Stimulated activated CD8-positive, alpha-beta memory T cell treated with anti-CD3 and anti-CD28 coated beads, Interleukin-7, amount 100 ng/mL, for 1 hour (primary cell): ENCODE results near the gene SLC23A1.

Source experiments
- DNase-seq, 2 donors: peaks; one replicate each; pipeline ENCODE4 v3.0.0-alpha.2; 2020; ENCODE audit warnings: low read depth in 2 of 2

The SLC23A1 gene

GRCh38 chr5:139407517-139407916, 24.4 kb upstream of the SLC23A1 start:
- no peak for DNase-seq

GRCh38 chr5:139406963-139407362, 23.9 kb upstream of the SLC23A1 start:
- DNase-seq = no peak

GRCh38 chr5:139404484-139404840, 21.4 kb upstream of the SLC23A1 start:
- no peak for DNase-seq

GRCh38 chr5:139403787-139404483, 20.8 kb upstream of the SLC23A1 start, which contains the start of gene SPATA24:
SPATA24 (minus strand) TSS chr5:139404089; CDS start chr5:139404060, 29 bp downstream.
- DNase-seq = peak; percentile 89 to 96

- no peak for DNase-seq
These were observed 20.3 kb upstream of the SLC23A1 start for GRCh38 chr5:139403418-139403786.

- no peak for DNase-seq
These were observed 19.6 kb upstream of the SLC23A1 start for GRCh38 chr5:139402561-139403158.

- no peak for DNase-seq
These were observed 18.4 kb upstream of the SLC23A1 start for GRCh38 chr5:139401546-139401945.

GRCh38 chr5:139399501-139400121, 16.5 kb upstream of the SLC23A1 start:
- DNase-seq = no peak

- DNase-seq = no peak
These were observed 14.8 kb upstream of the SLC23A1 start for GRCh38 chr5:139397921-139398320.

- no peak for DNase-seq
These were observed 13.6 kb upstream of the SLC23A1 start for GRCh38 chr5:139396691-139397090.

GRCh38 chr5:139395844-139396640, 12.9 kb upstream of the SLC23A1 start:
- DNase-seq = no peak

GRCh38 chr5:139394654-139395566, 11.8 kb upstream of the SLC23A1 start, which contains the start of gene PROB1:
PROB1 (minus strand) TSS chr5:139395104; CDS start chr5:139395081, 23 bp downstream.
- no peak for DNase-seq

- DNase-seq = peak in 1 of 2 donors; percentile 27
These were observed 11.1 kb upstream of the SLC23A1 start for GRCh38 chr5:139394123-139394653.

- no peak for DNase-seq
These were observed 10.5 kb upstream of the SLC23A1 start for GRCh38 chr5:139393497-139394122.

GRCh38 chr5:139392678-139393496, 9.8 kb upstream of the SLC23A1 start:
- DNase-seq = peak; percentile 47 to 59

- no peak for DNase-seq
These were observed 9.2 kb upstream of the SLC23A1 start for GRCh38 chr5:139392324-139392677.

- DNase-seq = no peak
These were observed 8.7 kb upstream of the SLC23A1 start for GRCh38 chr5:139391570-139392323.

- DNase-seq = no peak
These were observed 7.8 kb upstream of the SLC23A1 start for GRCh38 chr5:139390639-139391569.
